ENCODE results near the gene CAMSAP1. TPM values are rescaled to one million over a fixed set of nuclear protein-coding genes. Genes with fewer than 3 reads are reported as not detected.

The CAMSAP1 gene
- total RNA-seq, 1 donor from 2014 or later, result 20.0 TPM

DNA sequence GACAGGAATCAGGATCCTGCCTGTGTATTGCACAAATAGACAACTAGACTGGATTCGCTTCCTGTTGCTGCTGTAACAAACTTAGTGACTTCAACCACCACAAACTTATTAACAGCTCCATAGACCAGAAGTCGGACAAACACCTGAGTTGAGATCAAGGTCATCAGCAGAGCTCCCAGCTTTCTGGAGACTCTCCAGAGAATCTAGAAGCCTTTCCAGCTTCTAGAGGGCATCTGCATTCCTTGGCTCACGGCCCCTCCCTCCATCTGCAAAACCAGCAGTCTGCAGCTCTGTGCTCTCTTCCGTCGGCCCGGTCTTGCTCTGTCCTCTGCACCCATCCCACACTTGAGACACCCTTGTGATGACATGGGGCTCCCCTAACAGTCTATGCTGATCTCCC lies 106.3 kb downstream of the CAMSAP1 start:
- peaks cover 19% of the 10 kb centered on the region for H3K4me1 ChIP-seq
- intact Hi-C loops (cut with micrococcal nuclease), result no loop called here
- DNase-seq, result no peak
- no peak overlapping the region for H3K4me3 ChIP-seq
- TF ChIP-seq, protein P1, sequence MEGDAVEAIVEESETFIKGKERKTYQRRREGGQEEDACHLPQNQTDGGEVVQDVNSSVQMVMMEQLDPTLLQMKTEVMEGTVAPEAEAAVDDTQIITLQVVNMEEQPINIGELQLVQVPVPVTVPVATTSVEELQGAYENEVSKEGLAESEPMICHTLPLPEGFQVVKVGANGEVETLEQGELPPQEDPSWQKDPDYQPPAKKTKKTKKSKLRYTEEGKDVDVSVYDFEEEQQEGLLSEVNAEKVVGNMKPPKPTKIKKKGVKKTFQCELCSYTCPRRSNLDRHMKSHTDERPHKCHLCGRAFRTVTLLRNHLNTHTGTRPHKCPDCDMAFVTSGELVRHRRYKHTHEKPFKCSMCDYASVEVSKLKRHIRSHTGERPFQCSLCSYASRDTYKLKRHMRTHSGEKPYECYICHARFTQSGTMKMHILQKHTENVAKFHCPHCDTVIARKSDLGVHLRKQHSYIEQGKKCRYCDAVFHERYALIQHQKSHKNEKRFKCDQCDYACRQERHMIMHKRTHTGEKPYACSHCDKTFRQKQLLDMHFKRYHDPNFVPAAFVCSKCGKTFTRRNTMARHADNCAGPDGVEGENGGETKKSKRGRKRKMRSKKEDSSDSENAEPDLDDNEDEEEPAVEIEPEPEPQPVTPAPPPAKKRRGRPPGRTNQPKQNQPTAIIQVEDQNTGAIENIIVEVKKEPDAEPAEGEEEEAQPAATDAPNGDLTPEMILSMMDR (IDR thresholded peaks at IDR 0.05; ENCODE audit: borderline replicate concordance), result no peak
- no peaks in the 10 kb centered on the region for H3K36me3 ChIP-seq
- no peak overlapping the region for H3K27ac ChIP-seq (replicated peaks)
- H3K27me3 ChIP-seq (ENCODE audit: low read depth), result peaks cover 7% of the 10 kb centered on the region
- H3K9me3 ChIP-seq (replicated peaks), result no peaks in the 10 kb centered on the region

DNA sequence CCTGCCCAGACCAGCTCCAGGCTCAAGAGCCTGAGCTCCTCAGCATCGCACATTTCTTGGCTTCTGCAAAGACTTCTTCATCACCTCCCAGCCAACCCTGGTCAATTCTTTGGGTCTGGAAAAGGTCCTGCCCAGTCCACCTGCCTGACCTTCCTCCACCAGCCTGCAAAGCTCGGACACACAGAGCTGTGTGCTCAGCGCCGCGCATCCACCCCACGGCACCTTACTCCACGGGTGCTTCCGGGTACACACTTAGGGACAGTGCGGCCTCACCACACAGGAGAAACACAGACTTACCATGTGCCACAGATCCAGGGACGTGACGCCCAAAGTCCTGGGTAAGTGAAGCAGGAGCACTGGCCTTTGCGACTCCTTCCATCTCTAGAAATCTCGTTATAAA lies 108.1 kb downstream of the CAMSAP1 start:
- Histone ChIP-seq H3K4me3 (no peak overlapping the region), H3K27ac (replicated peaks) (no peak overlapping the region), H3K9me3 (replicated peaks) (no peaks in the 10 kb centered on the region), H3K36me3 (no peaks in the 10 kb centered on the region), H3K4me1 (peaks cover 19% of the 10 kb centered on the region), H3K27me3 (ENCODE audit: low read depth) (peaks cover 10% of the 10 kb centered on the region)
- intact Hi-C loops (cut with micrococcal nuclease), result no loop called here
- TF ChIP-seq, protein P1 (IDR thresholded peaks at IDR 0.05; ENCODE audit: borderline replicate concordance), result no peak
- DNase-seq, result no peak

DNA sequence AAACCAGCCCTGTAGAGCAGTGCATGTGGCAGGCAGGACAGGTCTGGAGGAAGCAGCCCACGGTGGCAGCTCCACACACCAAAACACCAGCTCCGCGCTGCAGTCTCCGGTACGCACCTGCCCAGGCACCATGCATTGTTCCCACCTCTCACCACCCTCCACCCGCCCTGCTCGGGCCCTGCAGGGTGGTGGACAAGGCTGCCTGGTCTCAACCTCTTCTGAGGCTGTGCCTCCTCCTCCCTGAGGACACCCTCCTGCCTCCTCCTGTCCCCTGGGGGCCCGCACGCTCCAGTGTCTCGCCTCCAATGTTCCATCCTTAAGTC lies 109.1 kb downstream of the CAMSAP1 start:
- intact Hi-C loops (cut with micrococcal nuclease), result no loop called here
- Histone ChIP-seq H3K27ac (replicated peaks) (peak overlapping the region; percentile 69), H3K4me1 (peaks cover 19% of the 10 kb centered on the region), H3K27me3 (ENCODE audit: low read depth) (peaks cover 21% of the 10 kb centered on the region), H3K36me3 (no peaks in the 10 kb centered on the region), H3K9me3 (replicated peaks) (no peaks in the 10 kb centered on the region), H3K4me3 (no peak overlapping the region)
- DNase-seq, result no peak
- TF ChIP-seq, protein P1 (IDR thresholded peaks at IDR 0.05; ENCODE audit: borderline replicate concordance), result no peak

DNA sequence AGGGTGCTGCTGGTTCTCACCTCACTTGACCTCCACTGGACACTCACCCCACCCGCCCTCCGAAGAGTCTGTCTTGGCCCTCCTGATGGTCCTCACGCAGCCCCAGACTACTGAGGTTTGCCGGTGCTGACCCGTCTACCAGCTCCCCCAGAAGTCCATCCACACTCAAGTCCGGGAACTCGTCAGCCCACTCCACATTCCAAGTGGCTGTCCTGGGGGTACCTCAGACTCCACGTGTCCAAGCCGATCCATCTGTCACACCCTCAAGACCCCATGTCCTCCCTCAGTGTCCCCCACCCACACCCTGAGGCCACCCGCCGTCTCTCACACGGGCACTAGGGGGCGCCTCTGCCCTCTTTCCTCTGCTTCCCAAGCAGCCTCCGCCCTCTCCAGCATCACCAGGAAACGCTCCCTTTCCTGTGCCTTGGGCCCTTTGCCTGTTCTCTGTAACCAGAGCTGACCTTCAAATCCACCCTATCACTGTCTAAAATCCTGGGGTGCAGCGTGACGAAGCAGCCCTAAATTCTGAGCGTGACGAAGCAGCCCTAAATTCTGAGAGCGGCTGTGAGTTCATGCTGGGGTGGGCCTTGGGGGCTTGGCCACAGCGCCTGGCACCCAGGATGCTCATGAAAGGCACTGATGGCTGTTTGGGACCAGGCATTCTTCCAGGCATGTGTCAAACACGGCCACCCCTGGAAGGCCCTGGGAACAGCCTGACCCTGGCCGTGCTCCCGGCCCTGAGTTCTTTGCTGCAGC lies 109.7 kb downstream of the CAMSAP1 start:
- Histone ChIP-seq H3K27me3 (ENCODE audit: low read depth) (peaks cover 21% of the 10 kb centered on the region), H3K27ac (replicated peaks) (peak overlapping the region; percentile 69), H3K4me1 (peaks cover 19% of the 10 kb centered on the region), H3K9me3 (replicated peaks) (no peaks in the 10 kb centered on the region), H3K36me3 (no peaks in the 10 kb centered on the region), H3K4me3 (no peak overlapping the region)
- intact Hi-C loops (cut with micrococcal nuclease), result no loop called here
- TF ChIP-seq, protein P1 (IDR thresholded peaks at IDR 0.05; ENCODE audit: borderline replicate concordance), result peak; percentile 72
- DNase-seq, result peak; percentile 50

DNA sequence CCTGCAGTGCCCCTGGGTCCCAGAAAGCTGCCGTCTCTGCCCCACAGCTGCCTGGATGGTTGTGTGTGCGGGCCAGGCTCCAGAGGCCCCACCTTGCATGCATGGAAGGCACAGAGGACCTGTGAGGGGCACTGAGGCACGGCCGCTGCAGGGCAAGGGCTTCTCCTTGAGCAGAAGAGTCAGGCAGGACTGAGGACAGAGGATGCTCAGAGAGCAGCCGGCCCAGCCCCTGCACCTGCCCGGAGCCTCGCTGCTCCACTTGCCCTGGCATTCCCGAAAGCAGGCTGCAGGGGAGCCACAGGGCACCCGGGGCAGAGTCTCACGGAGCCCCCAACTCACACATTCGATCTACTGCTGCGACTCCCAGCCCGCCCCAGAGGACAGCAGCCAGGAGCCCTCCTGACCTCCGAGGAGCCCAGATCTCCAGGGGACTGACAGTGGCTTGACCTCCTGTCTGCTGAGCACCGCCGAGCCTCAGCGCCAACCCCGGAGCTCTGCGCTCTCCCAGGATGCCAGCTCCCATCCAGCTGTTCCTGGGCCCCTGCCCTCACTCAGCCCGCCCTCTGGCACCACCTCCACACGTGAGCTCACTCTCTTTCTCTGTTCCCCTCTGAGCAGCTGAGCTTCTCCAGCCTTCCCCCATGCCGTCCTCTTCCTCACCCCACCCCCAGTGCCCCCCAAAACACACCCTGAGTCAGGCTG lies 110.4 kb downstream of the CAMSAP1 start:
- H3K27ac ChIP-seq (replicated peaks), result no peak overlapping the region
- H3K9me3 ChIP-seq (replicated peaks), result no peaks in the 10 kb centered on the region
- H3K36me3 ChIP-seq, result no peaks in the 10 kb centered on the region
- peaks cover 28% of the 10 kb centered on the region for H3K27me3 ChIP-seq (ENCODE audit: low read depth)
- H3K4me1 ChIP-seq, result peaks cover 19% of the 10 kb centered on the region
- intact Hi-C loops (cut with micrococcal nuclease), result no loop called here
- TF ChIP-seq, protein P1 (IDR thresholded peaks at IDR 0.05; ENCODE audit: borderline replicate concordance), result no peak
- H3K4me3 ChIP-seq, result no peak overlapping the region
- DNase-seq, result no peak
